Measurements from ENCODE around the gene PDK2. TPM values are rescaled to one million over a fixed set of nuclear protein-coding genes. Genes with fewer than 3 reads are reported as not detected.

Gene PDK2
- total RNA-seq, 1 experiment from 2014 or later: 31.9 TPM

GRCh38 chr17:50132104-50132794, 37.1 kb downstream of the PDK2 start:
- Histone ChIP-seq H3K4me3 (ENCODE audit: low read length) (no peak overlapping the region), H2AFZ (ENCODE audit: low read length) (no peak overlapping the region), H3K27ac (ENCODE audit: low read length) (no peak overlapping the region), H3K9me3 (ENCODE audit: low read length) (no peaks in the 10 kb centered on the region), H3F3A (ENCODE audit: low read length, unreplicated experiment) (no peaks in the 10 kb centered on the region), H3K4me1 (ENCODE audit: insufficient read depth, low read length) (peaks cover 3% of the 10 kb centered on the region; the same call in 1 of the 2 replicates), H3K36me3 (ENCODE audit: low read depth, low read length) (peaks cover 18% of the 10 kb centered on the region; the same call in 1 of the 2 replicates), H3K27me3 (ENCODE audit: low read length) (peaks cover 17% of the 10 kb centered on the region), H3K9ac (ENCODE audit: low read length) (no peak overlapping the region), H3K79me2 (ENCODE audit: low read length) (no peaks in the 10 kb centered on the region), H3K4me2 (ENCODE audit: low read length) (no peak overlapping the region), H4K20me1 (ENCODE audit: low read length) (no peaks in the 10 kb centered on the region), H3K9me2 (replicated peaks; ENCODE audit: low read length) (no peaks in the 10 kb centered on the region)
- DNase-seq: no peak
- ChIA-PET POLR2A (ENCODE audit: unreplicated experiment) (interaction anchor here (0.6 to 1.2 kb wide), 3 partner anchors 13 to 201 kb away, joined by 3 to 18 read pairs (median 3); no protein-coding TSS in a partner anchor), CTCF (no interaction called here)
- no peak for ATAC-seq
- no TSS peak for BruUV-seq (replicated peaks)
- intact Hi-C loops (cut with micrococcal nuclease): no loop called here
- TF ChIP-seq, protein P1, sequence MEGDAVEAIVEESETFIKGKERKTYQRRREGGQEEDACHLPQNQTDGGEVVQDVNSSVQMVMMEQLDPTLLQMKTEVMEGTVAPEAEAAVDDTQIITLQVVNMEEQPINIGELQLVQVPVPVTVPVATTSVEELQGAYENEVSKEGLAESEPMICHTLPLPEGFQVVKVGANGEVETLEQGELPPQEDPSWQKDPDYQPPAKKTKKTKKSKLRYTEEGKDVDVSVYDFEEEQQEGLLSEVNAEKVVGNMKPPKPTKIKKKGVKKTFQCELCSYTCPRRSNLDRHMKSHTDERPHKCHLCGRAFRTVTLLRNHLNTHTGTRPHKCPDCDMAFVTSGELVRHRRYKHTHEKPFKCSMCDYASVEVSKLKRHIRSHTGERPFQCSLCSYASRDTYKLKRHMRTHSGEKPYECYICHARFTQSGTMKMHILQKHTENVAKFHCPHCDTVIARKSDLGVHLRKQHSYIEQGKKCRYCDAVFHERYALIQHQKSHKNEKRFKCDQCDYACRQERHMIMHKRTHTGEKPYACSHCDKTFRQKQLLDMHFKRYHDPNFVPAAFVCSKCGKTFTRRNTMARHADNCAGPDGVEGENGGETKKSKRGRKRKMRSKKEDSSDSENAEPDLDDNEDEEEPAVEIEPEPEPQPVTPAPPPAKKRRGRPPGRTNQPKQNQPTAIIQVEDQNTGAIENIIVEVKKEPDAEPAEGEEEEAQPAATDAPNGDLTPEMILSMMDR (conservative IDR thresholded peaks at IDR 0.05; ENCODE audit: low read depth, low read length): no peak
- TF ChIP-seq EZH2 (IDR thresholded peaks at IDR 0.05; ENCODE audit: low read length, unreplicated experiment): no peak
- no peak for TF ChIP-seq EZH2phosphoT487 (IDR thresholded peaks at IDR 0.05; ENCODE audit: borderline replicate concordance, low read length)

- Histone ChIP-seq H3K36me3 (ENCODE audit: low read depth, low read length) (peaks cover 28% of the 10 kb centered on the region), H3K79me2 (ENCODE audit: low read length) (no peaks in the 10 kb centered on the region), H4K20me1 (ENCODE audit: low read length) (no peaks in the 10 kb centered on the region), H3F3A (ENCODE audit: low read length, unreplicated experiment) (no peaks in the 10 kb centered on the region), H3K4me2 (ENCODE audit: low read length) (no peak overlapping the region), H3K9me3 (ENCODE audit: low read length) (no peaks in the 10 kb centered on the region), H3K27me3 (ENCODE audit: low read length) (peaks cover 17% of the 10 kb centered on the region), H3K9ac (ENCODE audit: low read length) (no peak overlapping the region), H3K27ac (ENCODE audit: low read length) (no peak overlapping the region), H3K4me3 (ENCODE audit: low read length) (no peak overlapping the region), H3K9me2 (replicated peaks; ENCODE audit: low read length) (no peaks in the 10 kb centered on the region), H2AFZ (ENCODE audit: low read length) (no peak overlapping the region), H3K4me1 (ENCODE audit: insufficient read depth, low read length) (peaks cover 3% of the 10 kb centered on the region; the same call in 1 of the 2 replicates)
- no TSS peak for BruUV-seq (replicated peaks)
- ChIA-PET POLR2A (ENCODE audit: unreplicated experiment) (interaction anchor here (0.9 kb wide), 1 partner anchor 14 kb away, joined by 3 read pairs; no protein-coding TSS in a partner anchor), CTCF (no interaction called here)
- intact Hi-C loops (cut with micrococcal nuclease): no loop called here
- DNase-seq (peak; percentile 47), ATAC-seq (peak; percentile 30)
- TF ChIP-seq EZH2phosphoT487 (IDR thresholded peaks at IDR 0.05; ENCODE audit: borderline replicate concordance, low read length): no peak
- TF ChIP-seq, protein P1 (conservative IDR thresholded peaks at IDR 0.05; ENCODE audit: low read depth, low read length): no peak
- no peak for TF ChIP-seq EZH2 (IDR thresholded peaks at IDR 0.05; ENCODE audit: low read length, unreplicated experiment)
Measured at GRCh38 chr17:50133028-50133768, 38.0 kb downstream of the PDK2 start.

GRCh38 chr17:50133769-50134099, 38.6 kb downstream of the PDK2 start:
- H3K27me3 ChIP-seq (ENCODE audit: low read length): peaks cover 12% of the 10 kb centered on the region
- TF ChIP-seq, protein P1 (conservative IDR thresholded peaks at IDR 0.05; ENCODE audit: low read depth, low read length): no peak
- TF ChIP-seq EZH2 (IDR thresholded peaks at IDR 0.05; ENCODE audit: low read length, unreplicated experiment): no peak
- no peak for TF ChIP-seq EZH2phosphoT487 (IDR thresholded peaks at IDR 0.05; ENCODE audit: borderline replicate concordance, low read length)
- ChIA-PET CTCF (no interaction called here), POLR2A (ENCODE audit: unreplicated experiment) (no interaction called here)
- no peaks in the 10 kb centered on the region for H3K79me2 ChIP-seq (ENCODE audit: low read length)
- H4K20me1 ChIP-seq (ENCODE audit: low read length): no peaks in the 10 kb centered on the region
- no peak overlapping the region for H3K9ac ChIP-seq (ENCODE audit: low read length)
- no peak overlapping the region for H2AFZ ChIP-seq (ENCODE audit: low read length)
- H3K9me2 ChIP-seq (replicated peaks; ENCODE audit: low read length): no peaks in the 10 kb centered on the region
- H3K4me3 ChIP-seq (ENCODE audit: low read length): no peak overlapping the region
- H3K36me3 ChIP-seq (ENCODE audit: low read depth, low read length): peaks cover 33% of the 10 kb centered on the region
- no TSS peak for BruUV-seq (replicated peaks)
- H3K4me2 ChIP-seq (ENCODE audit: low read length): no peak overlapping the region
- intact Hi-C loops (cut with micrococcal nuclease): no loop called here
- H3F3A ChIP-seq (ENCODE audit: low read length, unreplicated experiment): no peaks in the 10 kb centered on the region
- ATAC-seq (no peak), DNase-seq (no peak)
- H3K27ac ChIP-seq (ENCODE audit: low read length): no peak overlapping the region
- no peaks in the 10 kb centered on the region for H3K9me3 ChIP-seq (ENCODE audit: low read length)
- peaks cover 3% of the 10 kb centered on the region; the same call in 1 of the 2 replicates for H3K4me1 ChIP-seq (ENCODE audit: insufficient read depth, low read length)
